ENCODE results near the gene ARPC1A. TPM values are rescaled to one million over a fixed set of nuclear protein-coding genes. Genes with fewer than 3 reads are reported as not detected.

ARPC1A gene
- total and polyA plus RNA-seq, 8 donors, result 92.7 to 158 (median 107) TPM

DNA sequence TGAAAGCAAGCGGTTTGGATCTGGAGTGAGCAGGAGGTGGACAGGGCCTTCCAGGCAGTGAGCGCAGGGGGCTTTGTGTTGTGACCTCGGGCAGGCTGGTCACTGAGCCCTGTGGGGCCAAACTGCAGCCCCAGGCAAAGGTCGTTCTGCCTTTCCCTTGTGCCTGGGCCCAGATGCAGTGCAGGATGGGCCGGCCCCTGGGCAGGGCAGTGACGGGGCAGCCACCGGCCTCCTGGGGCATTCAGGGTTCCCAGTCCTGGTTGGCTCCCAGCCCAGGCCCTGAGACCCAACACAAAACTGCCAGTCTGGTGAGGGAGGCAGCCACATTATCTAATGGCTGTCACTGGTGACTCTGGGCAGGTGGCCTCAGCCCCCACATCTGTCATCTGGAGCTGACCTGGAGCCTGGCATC lies 56.0 kb downstream of the ARPC1A start:
- TF ChIP-seq, protein P1, sequence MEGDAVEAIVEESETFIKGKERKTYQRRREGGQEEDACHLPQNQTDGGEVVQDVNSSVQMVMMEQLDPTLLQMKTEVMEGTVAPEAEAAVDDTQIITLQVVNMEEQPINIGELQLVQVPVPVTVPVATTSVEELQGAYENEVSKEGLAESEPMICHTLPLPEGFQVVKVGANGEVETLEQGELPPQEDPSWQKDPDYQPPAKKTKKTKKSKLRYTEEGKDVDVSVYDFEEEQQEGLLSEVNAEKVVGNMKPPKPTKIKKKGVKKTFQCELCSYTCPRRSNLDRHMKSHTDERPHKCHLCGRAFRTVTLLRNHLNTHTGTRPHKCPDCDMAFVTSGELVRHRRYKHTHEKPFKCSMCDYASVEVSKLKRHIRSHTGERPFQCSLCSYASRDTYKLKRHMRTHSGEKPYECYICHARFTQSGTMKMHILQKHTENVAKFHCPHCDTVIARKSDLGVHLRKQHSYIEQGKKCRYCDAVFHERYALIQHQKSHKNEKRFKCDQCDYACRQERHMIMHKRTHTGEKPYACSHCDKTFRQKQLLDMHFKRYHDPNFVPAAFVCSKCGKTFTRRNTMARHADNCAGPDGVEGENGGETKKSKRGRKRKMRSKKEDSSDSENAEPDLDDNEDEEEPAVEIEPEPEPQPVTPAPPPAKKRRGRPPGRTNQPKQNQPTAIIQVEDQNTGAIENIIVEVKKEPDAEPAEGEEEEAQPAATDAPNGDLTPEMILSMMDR (IDR thresholded peaks at IDR 0.05), result no peak
- peak overlapping the region in 1 of 2 donors; percentile 97 for H3K27ac ChIP-seq
- no peak overlapping the region for H3K4me3 ChIP-seq
- H3K4me1 ChIP-seq, result peaks cover 31 to 91% of the 10 kb centered on the region in 2 donors
- DNase-seq (no peak), ATAC-seq (no peak)
- intact Hi-C loops (cut with DNase I), result no loop called here
- H3K36me3 ChIP-seq, result peaks cover 0 to 59% of the 10 kb centered on the region in 2 donors
- no peaks in the 10 kb centered on the region for H3K27me3 ChIP-seq
- H3K9me3 ChIP-seq, result no peaks in the 10 kb centered on the region

DNA sequence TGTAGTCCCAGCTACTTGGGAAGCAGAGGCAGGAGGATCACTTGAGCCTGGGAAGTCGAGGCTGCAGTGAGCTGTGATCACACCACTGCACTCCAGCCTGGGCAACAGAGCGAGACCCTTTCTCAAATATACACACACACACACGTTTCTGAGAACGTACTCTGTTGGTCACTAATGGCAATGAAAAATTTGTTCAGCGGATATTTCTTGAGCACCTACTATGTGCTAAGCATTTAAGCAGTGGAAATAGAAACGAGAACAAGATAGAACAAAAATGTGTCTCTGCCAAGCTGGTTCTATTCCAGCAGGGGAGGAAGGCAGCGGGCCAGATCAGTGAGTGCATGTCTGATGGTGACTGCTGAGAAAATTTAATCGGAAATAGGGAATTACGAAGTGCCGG lies 57.5 kb downstream of the ARPC1A start:
- ATAC-seq (no peak), DNase-seq (no peak)
- TF ChIP-seq, protein P1 (IDR thresholded peaks at IDR 0.05), result no peak
- no peak overlapping the region for H3K27ac ChIP-seq
- H3K9me3 ChIP-seq, result no peaks in the 10 kb centered on the region
- H3K27me3 ChIP-seq, result no peaks in the 10 kb centered on the region
- peaks cover 0 to 59% of the 10 kb centered on the region in 2 donors for H3K36me3 ChIP-seq
- intact Hi-C loops (cut with DNase I), result no loop called here
- no peak overlapping the region for H3K4me3 ChIP-seq
- peaks cover 29 to 76% of the 10 kb centered on the region in 2 donors for H3K4me1 ChIP-seq

DNA sequence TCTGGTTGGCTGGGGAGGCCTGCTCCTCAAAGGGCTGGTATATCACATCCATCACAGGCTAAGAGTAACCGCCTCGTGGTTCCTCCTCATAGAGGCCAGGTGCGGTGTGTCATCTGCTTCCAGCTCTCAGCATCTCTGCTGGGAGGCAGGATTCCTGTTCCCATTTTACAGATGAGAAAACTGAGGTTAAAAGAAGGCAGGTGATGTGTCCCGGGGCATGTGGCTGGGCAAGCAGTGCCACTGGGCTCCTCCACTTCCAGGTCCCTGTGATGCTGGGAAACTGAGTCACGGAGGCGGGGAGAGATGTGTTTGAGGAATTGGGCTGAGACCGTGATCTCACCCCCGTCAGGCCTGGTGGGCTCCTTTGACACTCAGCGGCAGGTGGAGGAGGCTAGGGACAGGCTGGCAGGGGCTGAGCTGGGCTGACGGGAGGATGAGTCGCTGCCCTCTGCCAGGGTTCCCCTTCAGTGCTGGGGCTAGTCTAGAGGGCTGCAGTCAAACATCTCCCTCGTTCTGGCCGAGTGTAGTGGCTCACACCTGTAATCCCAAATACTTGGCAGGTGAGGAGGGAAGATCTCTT lies 58.2 kb downstream of the ARPC1A start:
- intact Hi-C loops (cut with DNase I), result no loop called here
- no peak overlapping the region for H3K27ac ChIP-seq
- H3K4me1 ChIP-seq, result peaks cover 24 to 69% of the 10 kb centered on the region in 2 donors
- DNase-seq, result no peak
- no peaks in the 10 kb centered on the region for H3K9me3 ChIP-seq
- ATAC-seq, result no peak
- H3K36me3 ChIP-seq, result peaks cover 0 to 63% of the 10 kb centered on the region in 2 donors
- H3K27me3 ChIP-seq, result no peaks in the 10 kb centered on the region
- no peak overlapping the region for H3K4me3 ChIP-seq
- TF ChIP-seq, protein P1 (IDR thresholded peaks at IDR 0.05), result no peak

DNA sequence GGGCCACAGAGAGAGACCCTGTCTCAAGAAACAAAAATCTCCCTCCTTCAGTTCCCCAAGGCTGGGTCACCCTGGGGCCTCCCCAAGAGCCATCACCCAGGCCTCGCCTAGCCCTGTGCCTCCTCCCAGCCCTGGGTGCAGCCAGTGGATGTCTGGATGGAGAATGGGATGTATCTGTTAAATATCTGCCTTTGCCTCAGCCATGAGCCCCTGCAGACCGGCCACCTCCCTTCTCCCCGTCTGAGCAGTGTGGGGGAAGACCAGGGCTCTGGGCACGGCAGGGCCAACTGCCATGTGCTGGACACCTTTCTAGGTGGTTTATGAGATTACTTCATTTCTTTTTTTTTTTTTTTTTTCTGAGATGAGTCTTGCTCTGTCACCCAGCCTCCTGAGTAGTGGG lies 58.8 kb downstream of the ARPC1A start:
- ATAC-seq, result no peak

DNA sequence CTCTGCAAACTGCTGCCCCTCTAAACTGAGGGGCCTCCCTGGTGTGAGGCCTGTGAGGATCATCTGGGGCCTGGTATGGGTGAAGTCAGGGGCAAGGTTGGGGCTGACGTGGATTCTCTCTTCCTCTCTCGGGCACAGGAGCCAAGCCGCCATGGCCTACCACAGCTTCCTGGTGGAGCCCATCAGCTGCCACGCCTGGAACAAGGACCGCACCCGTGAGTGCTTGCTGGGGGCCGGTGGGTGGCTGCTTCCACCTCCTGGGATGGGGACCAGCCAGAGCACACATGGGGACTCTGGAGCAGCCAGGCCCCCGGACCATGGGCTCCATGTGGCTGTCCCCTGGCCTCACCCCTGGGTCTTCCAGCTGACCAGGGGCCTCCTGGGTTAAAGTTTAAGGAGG lies 59.9 kb downstream of the ARPC1A start:
- Histone ChIP-seq H3K4me3 (no peak overlapping the region), H3K27me3 (no peaks in the 10 kb centered on the region), H3K27ac (peak overlapping the region in 1 of 2 donors; percentile 53), H3K4me1 (peaks cover 8 to 53% of the 10 kb centered on the region in 2 donors), H3K36me3 (peaks cover 0 to 79% of the 10 kb centered on the region in 2 donors), H3K9me3 (no peaks in the 10 kb centered on the region)
- no peak for ATAC-seq
- TF ChIP-seq, protein P1 (IDR thresholded peaks at IDR 0.05), result no peak
- DNase-seq, result peak in 1 of 4 donors; percentile 76
- intact Hi-C loops (cut with DNase I), result no loop called here

More for the DNA sequence above, 58.8 kb downstream of the ARPC1A start:
- H3K4me1 ChIP-seq, result peaks cover 18 to 63% of the 10 kb centered on the region in 2 donors
- DNase-seq, result no peak
- H3K4me3 ChIP-seq, result no peak overlapping the region
- H3K9me3 ChIP-seq, result no peaks in the 10 kb centered on the region
- intact Hi-C loops (cut with DNase I), result no loop called here
- H3K36me3 ChIP-seq, result peaks cover 0 to 69% of the 10 kb centered on the region in 2 donors
- no peak overlapping the region for H3K27ac ChIP-seq
- H3K27me3 ChIP-seq, result no peaks in the 10 kb centered on the region
- TF ChIP-seq, protein P1 (IDR thresholded peaks at IDR 0.05), result no peak
